Measurements from ENCODE around the gene ZNF800. TPM values are rescaled to one million over a fixed set of nuclear protein-coding genes. Genes with fewer than 3 reads are reported as not detected.

ZNF800 gene
- polyA plus RNA-seq, 4 donors = 19.0 to 21.2 (median 20.6) TPM

DNA sequence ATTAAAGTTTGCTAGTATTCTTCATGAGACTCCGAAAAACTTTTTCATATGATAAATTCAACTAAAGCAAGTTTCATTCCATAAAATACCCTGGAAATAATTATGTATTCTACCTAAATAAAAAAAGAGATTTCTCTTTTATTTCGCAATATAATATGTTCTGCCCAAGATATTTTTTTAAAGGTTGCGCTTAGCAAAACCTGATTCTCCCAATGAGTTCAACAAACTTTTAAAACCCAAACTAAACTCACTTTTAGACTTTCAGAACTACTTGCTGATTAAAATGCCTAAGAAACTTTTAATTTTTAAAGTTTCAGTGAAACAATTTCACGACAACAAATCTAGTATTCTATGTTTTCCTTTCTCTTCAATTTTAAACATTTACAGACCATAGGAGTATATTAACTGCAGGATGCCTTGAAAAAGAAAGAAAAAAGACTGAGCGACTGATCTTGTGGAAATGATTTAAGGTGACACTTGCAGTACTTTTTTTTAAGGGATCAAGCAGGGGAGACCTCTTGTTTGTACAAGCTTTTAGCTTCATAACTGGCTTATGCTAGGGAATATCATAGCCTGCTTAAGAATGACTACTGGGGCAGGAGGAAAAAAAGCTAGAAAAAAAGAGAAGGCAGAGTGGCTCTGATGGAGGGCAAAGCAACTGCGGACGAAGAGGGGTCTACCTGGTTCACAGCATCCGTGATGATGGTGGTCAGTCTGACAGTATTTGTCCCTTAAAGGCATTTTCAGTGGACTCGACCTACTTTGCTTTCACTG is 1.5 kb downstream of the ZNF800 start:
- DNase-seq (ENCODE audit: low read depth in 4 of 4, low spot score in 2 of 4) = no peak

GRCh38 chr7:127390186-127390816 is 2.2 kb downstream of the ZNF800 start:
- no peak for DNase-seq (ENCODE audit: low read depth in 4 of 4, low spot score in 2 of 4)

DNA sequence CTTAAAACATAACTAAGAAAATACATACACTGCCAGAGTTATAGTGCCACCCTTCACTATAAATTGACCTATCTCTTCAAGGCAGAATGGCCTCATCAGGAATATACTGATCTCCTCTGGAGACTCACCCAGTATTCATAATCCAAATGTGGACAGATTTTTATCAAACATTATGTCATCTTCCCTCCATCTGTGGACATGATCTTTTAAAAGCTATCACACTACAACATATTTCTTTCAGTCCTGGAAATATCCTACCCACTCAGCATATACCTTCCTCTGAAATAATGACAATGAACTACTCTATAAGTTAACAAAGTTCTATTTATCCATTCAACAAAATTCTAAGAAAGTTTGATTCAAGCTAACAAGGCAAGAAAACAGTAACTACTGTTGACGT is 3.2 kb downstream of the ZNF800 start:
- no peak for DNase-seq (ENCODE audit: low read depth in 4 of 4, low spot score in 2 of 4)

GRCh38 chr7:127387974-127388373 is 4.5 kb downstream of the ZNF800 start:
- no peak for DNase-seq (ENCODE audit: low read depth in 4 of 4, low spot score in 2 of 4)

GRCh38 chr7:127383123-127383835 is 9.2 kb downstream of the ZNF800 start:
- no peak for DNase-seq (ENCODE audit: low read depth in 4 of 4, low spot score in 2 of 4)

DNA sequence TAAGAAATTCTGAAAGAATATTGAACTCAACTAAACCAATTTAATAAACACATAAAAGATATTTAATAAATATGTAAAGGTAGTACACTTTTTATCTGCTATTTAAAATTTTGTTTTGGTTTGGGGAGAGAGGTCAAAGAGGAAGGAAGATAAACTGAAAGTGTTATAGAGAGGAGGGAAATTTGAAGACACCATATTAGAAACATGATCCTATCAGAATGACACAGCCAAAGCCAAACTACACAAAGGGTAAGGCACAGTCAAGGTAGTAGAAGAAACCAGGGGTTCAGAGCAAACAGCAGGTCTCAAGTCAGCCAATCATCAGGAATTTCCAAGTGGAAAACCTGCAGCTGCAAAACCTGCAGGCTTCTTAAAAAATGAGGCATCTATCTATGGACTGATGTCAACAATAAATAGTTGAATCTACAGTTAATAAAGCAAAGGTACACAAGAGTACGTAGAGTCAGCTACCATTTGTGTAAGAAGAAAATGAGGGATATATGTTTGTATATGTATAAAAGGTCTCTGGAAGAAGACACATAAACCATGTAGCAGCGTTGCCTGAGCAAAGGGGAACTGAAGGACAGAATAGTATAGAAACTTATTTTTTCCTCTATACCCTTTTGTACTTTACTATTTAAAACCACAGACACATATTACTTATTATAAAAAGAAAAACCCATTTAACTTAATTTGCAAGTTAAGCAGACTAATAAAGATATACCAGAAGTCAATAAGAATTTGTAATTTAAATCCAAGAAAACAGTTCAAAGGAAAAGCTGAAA is 10.0 kb downstream of the ZNF800 start:
- DNase-seq (ENCODE audit: low read depth in 4 of 4, low spot score in 2 of 4) = no peak

DNA sequence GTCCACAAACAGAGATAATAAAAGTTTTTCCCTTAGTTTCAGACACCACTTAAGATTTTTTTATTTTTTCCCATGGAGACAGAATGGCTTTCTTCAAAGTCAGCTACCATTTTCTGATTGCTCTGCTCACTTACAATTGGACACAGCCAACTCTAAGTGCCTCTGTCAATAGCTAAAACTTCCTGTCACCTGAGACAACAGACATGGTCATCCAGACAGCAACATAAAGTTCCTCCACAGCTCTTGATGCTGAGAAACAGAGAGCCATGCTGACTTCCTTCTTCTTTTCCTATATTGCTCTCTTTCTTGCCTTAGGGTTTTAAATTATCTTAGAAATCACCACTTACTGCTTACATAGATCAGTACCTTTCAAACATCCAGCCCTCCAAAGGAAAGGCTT is 12.0 kb downstream of the ZNF800 start:
- DNase-seq (ENCODE audit: low read depth in 4 of 4, low spot score in 2 of 4) = no peak

- DNase-seq (ENCODE audit: low read depth in 4 of 4, low spot score in 2 of 4) = no peak
Measured at GRCh38 chr7:127379642-127380041, 12.9 kb downstream of the ZNF800 start.

DNA sequence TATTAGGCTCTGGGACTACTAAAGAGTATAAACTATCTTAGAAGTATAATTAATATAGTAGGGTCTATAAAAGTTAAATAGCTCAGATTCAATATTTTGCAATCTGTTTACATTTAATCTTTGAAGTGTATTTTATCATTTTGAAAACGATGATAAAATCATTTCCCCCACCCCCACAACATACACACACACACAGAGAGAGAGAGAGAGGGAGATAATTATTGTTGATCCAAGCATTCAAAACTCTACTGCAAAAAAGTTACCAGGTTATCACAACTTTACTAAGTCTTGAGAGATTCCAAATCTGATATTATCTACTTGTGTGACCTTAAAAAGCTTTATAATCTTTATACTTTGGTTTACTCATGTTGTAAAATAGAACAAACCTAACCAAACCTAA is 14.0 kb downstream of the ZNF800 start:
- DNase-seq (ENCODE audit: low read depth in 4 of 4, low spot score in 2 of 4) = no peak

DNA sequence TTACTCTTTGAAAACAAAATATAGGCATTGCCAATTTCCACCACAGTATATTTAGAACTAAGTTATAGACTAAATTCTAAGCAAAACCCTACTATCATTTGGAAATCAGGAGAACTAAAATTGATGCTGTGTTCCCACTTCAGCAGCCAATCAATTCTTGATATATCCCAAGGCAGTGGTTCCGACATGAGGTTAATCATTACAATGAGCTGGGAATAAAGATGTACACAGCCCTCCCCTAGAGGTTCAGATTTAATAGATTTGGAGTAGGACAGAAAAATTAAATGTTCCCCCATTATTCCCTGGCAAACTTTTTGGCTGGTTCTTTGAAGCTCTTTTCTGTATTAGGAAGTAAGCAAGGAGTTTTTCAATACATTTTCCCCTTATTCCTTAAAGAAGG is 15.1 kb downstream of the ZNF800 start:
- DNase-seq (ENCODE audit: low read depth in 4 of 4, low spot score in 2 of 4) = no peak

GRCh38 chr7:127375631-127376030 is 16.9 kb downstream of the ZNF800 start:
- DNase-seq (ENCODE audit: low read depth in 4 of 4, low spot score in 2 of 4) = no peak

DNA sequence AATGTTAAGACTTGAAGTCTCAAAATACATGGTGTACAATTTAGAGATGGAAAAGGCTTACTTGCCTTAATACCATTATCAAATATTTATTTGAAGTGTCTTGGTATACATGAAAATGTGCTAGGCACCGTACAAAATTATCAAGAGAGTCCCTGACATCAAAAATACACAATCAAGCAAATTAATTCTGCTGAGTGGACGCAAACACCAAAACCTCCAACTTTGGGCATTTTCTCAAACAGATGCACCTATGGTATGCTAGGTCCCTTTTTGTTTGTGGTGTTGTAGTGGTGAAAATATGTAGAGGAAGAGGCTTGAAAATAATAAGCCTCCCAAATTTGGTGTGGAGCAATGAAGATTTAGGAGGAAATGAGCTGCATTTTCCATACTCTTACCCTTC is 24.8 kb downstream of the ZNF800 start:
- no peak for DNase-seq (ENCODE audit: low read depth in 4 of 4, low spot score in 2 of 4)

DNA sequence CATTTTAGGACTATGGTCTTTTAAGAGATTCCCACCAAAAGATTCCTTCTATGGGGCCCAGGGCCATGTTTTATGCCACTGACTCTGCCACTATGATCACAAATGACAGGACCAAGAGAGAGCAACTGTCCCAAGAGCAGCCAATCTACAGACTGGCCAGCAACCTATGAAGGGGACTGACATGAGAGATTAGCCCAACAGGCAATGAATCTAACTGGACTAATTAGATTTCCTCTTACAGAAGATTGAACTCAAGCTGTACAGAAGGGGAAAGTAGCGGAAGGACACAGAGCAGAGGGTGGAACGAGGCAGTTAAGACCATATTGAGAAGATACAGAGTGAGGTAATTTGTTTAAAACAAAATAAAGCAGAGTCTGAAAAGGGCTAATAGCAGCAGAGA is 25.8 kb downstream of the ZNF800 start:
- DNase-seq (ENCODE audit: low read depth in 4 of 4, low spot score in 2 of 4) = no peak

DNA sequence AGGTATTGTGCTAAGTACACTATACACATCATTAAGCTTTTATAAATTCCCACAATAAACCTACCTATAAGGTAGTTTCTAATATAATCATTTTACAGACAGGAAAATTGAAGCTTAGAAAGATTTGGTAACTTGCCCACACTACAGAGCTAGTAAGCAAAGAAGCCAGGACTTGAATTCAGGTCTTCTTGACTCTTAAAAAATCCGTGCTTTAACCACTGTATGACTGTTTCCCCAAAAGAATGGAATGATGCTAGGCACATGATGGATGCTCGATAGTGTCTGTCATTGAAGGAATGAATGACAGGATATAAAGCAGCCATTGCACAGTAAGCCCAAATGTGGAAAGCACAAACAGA is 26.6 kb downstream of the ZNF800 start:
- DNase-seq (ENCODE audit: low read depth in 4 of 4, low spot score in 2 of 4) = no peak

- DNase-seq (ENCODE audit: low read depth in 4 of 4, low spot score in 2 of 4) = no peak
Measured at GRCh38 chr7:127365164-127365956, 27.1 kb downstream of the ZNF800 start.

- no peak for DNase-seq (ENCODE audit: low read depth in 4 of 4, low spot score in 2 of 4)
Measured at GRCh38 chr7:127362364-127363027, 30.0 kb downstream of the ZNF800 start.

DNA sequence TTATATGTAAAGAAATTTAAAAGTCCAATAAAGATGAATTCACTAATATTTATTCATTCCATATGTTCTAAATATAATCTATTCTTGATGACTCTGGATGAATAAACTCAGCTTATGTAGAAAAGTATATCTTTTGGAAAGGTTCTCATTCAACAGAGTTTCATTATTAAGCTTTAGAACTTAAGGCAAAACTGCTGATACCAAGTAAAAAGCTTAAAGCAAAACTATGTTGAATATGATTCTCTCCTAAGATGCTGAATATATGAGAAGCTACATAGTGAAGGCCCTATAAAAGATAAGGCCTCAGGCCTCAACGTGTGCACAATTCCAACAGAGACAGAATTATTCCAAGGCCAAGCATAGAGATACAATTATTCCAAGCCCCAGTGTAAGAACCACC is 30.8 kb downstream of the ZNF800 start:
- DNase-seq (ENCODE audit: low read depth in 4 of 4, low spot score in 2 of 4) = no peak

DNA sequence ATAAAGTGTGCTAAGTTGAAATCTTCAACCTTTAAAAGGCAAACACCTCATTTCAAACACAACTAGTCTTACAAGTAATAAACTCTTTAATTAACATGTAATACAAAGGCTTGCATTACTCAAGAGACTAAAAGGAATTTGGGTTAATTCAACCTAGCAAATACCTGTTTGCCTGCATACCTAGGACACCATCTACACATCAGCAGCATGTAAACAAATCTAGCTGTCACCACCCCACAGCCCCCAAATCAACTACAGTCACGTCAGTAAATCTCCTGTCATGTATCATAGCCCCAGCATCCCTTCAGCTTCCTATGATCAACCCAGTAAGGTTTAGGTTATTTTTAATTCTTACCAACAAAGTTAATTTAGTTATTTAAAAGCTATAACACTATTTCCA is 33.5 kb downstream of the ZNF800 start:
- no peak for DNase-seq (ENCODE audit: low read depth in 4 of 4, low spot score in 2 of 4)

- DNase-seq (ENCODE audit: low read depth in 4 of 4, low spot score in 2 of 4) = no peak
Measured at GRCh38 chr7:127353897-127354296, 38.6 kb downstream of the ZNF800 start.

DNA sequence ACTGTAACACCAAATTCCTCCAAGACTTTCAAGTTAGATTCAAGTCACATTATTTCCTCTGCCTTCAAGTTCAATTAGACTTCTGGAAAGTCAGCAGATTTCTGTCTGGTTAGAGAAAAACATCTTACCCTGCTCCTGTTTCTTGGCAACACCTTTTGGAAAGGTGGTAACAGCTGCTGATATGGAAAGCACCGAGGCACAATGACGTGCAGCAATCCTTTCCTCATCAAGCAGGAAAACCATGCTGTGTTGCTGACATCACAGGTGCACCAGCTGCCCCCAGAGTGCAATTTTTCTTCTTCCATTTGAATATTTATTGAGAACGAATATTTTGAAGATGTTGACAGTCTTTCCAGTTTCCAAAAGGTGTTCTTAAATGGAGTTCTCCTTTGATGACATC is 41.9 kb downstream of the ZNF800 start:
- DNase-seq (ENCODE audit: low read depth in 4 of 4, low spot score in 2 of 4) = no peak
